ENCODE data around the gene DEFB118.
"Not testable (repeated sequence)": the region's sequence is repeated elsewhere in the genome, so short reads cannot be mapped to it uniquely, and the experiment has no call there.

The DEFB118 gene

DNA sequence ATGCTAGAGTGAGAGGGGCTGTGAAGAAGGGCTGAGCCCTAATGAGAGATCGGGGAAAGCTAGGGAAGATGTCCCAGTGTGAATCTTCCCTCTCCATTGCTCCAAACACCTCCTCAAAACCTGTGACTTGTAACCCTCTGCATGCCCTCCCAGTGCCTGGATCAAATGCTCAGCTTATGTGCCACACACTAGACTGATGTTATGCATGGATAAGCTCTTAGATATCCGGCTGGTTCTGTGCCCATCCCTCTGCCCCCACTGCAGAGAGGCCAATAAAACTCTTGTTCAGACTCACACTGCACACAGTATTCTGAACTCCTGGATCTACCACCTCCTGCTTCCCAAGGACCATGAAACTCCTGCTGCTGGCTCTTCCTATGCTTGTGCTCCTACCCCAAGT, at the start of gene DEFB118:
TSS of gene DEFB118 (plus strand) at position 301 of the 400 bp plus-strand sequence. CDS start at position 351, 50 bp downstream.
- no peak for DNase-seq (ENCODE audit: low spot score)

GRCh38 chr20:31322504-31322903, 45.9 kb upstream of the DEFB118 start:
- DNase-seq (ENCODE audit: low spot score) = no peak

DNA sequence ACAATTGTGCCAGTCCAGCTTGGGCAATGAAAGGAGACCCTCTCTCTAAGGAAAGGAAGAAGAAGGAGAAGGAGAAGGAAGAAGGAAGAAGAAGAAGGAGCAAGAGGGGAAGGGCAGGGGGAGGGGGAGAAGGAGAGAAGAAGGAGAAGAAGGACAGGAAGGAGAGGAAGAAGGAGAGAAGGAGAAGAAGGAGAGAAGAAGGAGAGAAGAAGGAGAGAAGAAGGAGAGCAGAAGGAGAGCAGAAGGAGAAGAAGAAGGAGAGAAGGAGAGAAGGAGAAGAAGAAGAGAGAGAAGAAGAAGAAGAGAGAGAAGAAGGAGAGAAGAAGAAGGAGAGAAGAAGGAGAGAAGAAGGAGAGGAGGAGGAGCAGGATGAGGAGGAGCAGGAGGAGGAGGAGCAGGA, 37.5 kb upstream of the DEFB118 start:
- DNase-seq (ENCODE audit: low spot score) = no peak

DNA sequence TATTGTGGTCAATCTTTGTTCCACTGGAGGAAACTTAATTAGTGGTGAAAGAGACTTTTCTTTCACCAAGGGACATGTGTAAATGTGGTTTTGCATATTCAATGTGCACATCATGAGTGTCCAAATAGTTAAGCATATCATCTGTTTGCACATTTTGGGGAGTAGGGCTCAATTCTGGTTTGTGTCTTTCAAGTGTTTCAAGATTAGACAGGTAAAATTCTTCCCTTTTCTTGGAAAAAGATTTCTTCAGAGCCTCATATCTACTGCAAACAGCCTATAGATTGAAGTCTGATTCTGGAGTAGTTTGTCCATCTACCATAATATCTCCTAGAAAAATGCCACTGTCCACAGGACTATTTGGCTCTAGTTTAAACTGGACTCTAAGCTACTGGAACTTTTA, 26.9 kb upstream of the DEFB118 start:
- DNase-seq (ENCODE audit: low spot score) = no peak

DNA sequence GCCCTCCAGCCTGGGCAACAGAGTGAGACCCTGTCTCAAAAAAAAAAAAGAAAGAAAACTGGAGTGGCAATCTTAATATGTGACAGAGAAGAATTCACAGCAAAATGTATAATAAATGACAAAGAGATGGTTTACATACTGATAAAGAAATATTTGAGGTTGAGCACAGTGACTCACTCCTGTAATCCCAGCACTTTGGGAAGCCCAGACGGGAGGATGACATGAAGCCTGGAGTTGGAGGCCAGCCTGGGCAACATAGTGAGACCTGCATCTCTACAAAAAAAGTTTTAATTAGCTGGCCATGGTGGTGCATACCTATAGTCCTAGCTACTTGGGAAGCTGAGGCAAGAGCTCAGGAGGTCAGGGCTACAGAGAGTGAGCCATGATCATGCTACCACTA, 12.4 kb upstream of the DEFB118 start:
- DNase-seq (ENCODE audit: low spot score) = no peak

DNA sequence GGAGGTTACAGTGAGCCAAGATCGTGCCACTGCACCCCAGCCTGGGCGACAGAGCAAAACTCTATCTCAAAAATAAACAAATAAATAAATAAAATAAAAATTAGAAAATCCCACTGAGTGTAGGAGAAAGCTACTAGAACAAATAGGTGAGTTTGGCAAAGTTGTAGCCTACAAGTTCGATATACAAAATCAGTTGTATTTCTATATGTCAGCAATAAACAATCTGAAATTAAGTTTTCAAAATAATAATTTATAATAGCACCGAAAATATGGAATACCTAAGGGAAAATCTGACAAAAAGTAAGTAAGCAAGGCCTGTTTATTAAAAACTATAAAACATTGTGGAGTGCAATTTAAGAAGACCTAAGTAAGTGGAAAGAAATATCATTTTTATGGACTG, 5.1 kb upstream of the DEFB118 start:
- no peak for DNase-seq (ENCODE audit: low spot score)

DNA sequence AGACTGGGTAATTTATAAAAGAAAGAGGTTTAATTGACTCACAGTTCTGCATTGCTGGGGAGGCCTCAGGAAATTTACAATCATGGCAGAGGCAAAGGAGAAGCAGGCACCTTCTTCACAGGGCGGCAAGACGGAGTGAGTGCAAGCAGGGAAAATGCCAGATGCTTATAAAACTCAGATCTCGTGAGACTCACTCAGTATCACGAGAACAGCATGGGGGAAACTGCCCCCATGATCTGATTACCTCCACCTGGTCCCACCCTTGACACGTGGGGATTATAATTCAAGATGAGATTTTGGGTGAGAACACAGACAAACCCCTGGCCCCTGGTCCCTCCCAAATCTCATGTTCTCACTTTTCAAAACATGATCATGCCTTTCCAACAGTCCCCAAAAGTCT, 4.1 kb upstream of the DEFB118 start:
- not testable (repeated sequence) for DNase-seq (ENCODE audit: low spot score)

DNA sequence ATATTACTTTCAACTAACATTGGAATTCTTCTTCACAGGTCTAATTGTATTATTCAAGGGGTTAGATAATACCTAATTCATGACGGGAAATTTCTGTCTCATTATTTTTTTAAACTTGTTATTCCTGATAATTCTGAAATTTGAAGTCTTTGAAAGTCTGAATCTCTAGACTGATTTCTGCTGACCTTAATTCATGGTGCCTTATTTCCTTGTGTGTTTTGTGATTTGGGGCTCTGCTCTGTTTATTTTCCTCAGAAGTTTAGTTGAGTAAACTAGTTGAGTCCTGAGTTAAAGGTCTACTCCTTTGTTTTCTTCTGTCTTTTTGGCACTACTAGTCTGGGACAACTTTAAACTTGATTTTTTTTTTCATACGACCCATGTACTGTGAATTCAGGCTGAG, 5.9 kb downstream of the DEFB118 start:
- no peak for DNase-seq (ENCODE audit: low spot score)

DNA sequence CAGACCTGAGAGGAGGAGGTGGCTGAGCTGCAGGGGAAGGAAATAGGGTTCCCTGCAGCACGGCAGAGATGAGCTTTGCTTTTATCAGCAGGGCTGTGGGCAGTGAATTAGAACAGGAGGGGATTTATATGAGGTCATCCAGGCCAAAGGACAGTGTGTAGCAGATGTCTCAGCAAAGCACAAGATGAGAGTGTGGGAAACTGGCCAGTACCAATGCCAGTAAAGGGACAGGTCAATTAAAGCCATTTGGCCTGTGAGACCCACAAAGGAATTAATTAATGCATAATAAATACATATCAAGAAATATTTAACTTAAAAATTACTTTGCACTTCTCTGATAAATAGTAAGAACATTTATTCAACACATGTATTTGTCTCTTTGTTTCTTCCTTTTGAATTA, 22.1 kb downstream of the DEFB118 start, which contains the start of gene DEFB119:
TSS of gene DEFB119 (minus strand) at position 101 of the 400 bp plus-strand sequence. CDS start 107 bp downstream, outside the sequence.
- no peak for DNase-seq (ENCODE audit: low spot score)

DNA sequence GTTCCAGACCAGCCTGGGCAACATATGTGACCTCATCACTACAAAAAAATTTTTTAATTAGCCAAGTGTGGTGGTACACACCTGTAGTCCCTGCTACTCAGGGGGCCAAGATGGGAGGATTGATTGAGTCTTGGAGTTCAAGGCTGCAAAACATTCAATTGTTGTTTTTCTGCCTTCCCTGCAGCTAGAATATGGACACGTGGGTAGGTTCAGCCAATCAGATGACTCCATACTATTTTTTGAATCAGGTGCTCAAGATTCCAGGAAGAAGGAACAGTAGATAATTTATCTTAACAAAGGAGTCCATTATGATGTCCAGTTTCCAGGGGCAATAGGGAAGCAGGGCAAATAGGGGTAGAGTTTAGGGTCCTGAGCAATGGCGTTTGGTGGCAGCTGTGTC, 24.4 kb downstream of the DEFB118 start:
- no peak for DNase-seq (ENCODE audit: low spot score)

- DNase-seq (ENCODE audit: low spot score) = no peak
Measured at GRCh38 chr20:31394900-31395299, 26.5 kb downstream of the DEFB118 start.

GRCh38 chr20:31403886-31404285, 35.5 kb downstream of the DEFB118 start:
- no peak for DNase-seq (ENCODE audit: low spot score)

GRCh38 chr20:31406115-31406514, 37.7 kb downstream of the DEFB118 start, which contains the start of gene DEFB121:
TSS of gene DEFB121 (minus strand) at chr20:31406215. CDS start at chr20:31406152, 63 bp downstream.
- DNase-seq (ENCODE audit: low spot score) = no peak

GRCh38 chr20:31410011-31410410, 41.6 kb downstream of the DEFB118 start:
- no peak for DNase-seq (ENCODE audit: low spot score)

DNA sequence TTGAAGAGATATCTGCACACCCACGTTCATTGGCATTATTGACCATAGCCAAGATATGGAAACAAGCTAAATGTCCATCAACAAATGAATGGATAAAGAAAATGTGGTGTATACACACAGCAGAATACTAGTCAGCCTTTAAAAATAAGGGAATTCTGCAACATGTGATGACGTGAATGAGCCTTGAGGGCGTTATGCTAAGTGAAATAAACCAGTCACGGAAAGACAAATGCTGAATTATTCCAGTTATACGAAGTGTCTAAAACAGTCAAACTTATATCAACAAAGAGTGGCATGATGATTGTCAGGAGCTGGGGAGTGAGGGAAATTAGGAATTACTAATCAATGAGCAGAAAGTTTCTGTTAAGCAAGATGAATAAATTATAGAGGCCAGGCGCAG, 46.0 kb downstream of the DEFB118 start:
- no peak for DNase-seq (ENCODE audit: low spot score)

- DNase-seq (ENCODE audit: low spot score) = no peak
Measured at GRCh38 chr20:31415653-31416052, 47.3 kb downstream of the DEFB118 start.

GRCh38 chr20:31418307-31418706, 49.9 kb downstream of the DEFB118 start:
- DNase-seq (ENCODE audit: low spot score) = no peak

All from globus pallidus (tissue), 1 donor.